H9 (cell line): ENCODE measurements around the gene SIDT2. TPM values are rescaled to one million over a fixed set of nuclear protein-coding genes. Genes with fewer than 3 reads are reported as not detected.
A peak's percentile ranks its signal among the peaks of the same experiment; 100 is the strongest.

Experiments
- DNase-seq: peaks from one replicate; pipeline ENCODE4 v3.0.0-alpha.2; 2017
- H2AFZ ChIP-seq: one replicate; pipeline ENCODE4 v1.6.1; 2013; ENCODE audit warnings: mild to moderate bottlenecking, low read length, control low read depth, moderate library complexity
- H2AK5ac ChIP-seq: 2 replicates; pipeline ENCODE4 v1.6.1; 2013; ENCODE audit warnings: low read length, control low read depth, mixed read lengths; ENCODE audit not compliant: insufficient read length
- H2BK120ac ChIP-seq: one replicate; pipeline ENCODE4 v1.6.1; 2013; ENCODE audit warnings: low read depth, mild to moderate bottlenecking, low read length, control low read depth, inconsistent platforms; ENCODE audit not compliant: poor library complexity, severe bottlenecking
- H2BK12ac ChIP-seq: 2 replicates; pipeline ENCODE4 v1.6.1; 2013; ENCODE audit warnings: low read length, control low read depth, mixed read lengths, low read depth; ENCODE audit not compliant: insufficient read length
- H2BK15ac ChIP-seq: 2 replicates; pipeline ENCODE4 v1.6.1; 2013; ENCODE audit warnings: low read depth, low read length, control low read depth
- H2BK20ac ChIP-seq: one replicate; pipeline ENCODE4 v1.6.1; 2013; ENCODE audit warnings: low read depth, mild to moderate bottlenecking, low read length, control low read depth, inconsistent platforms; ENCODE audit not compliant: poor library complexity, severe bottlenecking
- H2BK5ac ChIP-seq: 2 replicates; pipeline ENCODE4 v1.6.1; 2013; ENCODE audit warnings: low read length, control low read depth, mixed read lengths; ENCODE audit not compliant: insufficient read length
- H3K14ac ChIP-seq: 2 replicates; pipeline ENCODE4 v1.6.1; 2013; ENCODE audit warnings: low read length, control low read depth; ENCODE audit not compliant: insufficient read depth
- H3K18ac ChIP-seq: 2 replicates; pipeline ENCODE4 v1.6.1; 2013; ENCODE audit warnings: low read depth, mild to moderate bottlenecking, mixed read lengths, low read length, control low read depth; ENCODE audit not compliant: insufficient read length
- H3K23ac ChIP-seq: 2 replicates; pipeline ENCODE4 v1.6.1; 2013; ENCODE audit warnings: low read length, control low read depth, mixed read lengths, low read depth; ENCODE audit not compliant: insufficient read length
- H3K23me2 ChIP-seq: 2 replicates; pipeline ENCODE4 v1.6.1; 2013; ENCODE audit warnings: low read depth, mild to moderate bottlenecking, mixed read lengths, low read length, control low read depth; ENCODE audit not compliant: insufficient read length, poor library complexity, severe bottlenecking
- H3K27ac ChIP-seq: 2 replicates; pipeline ENCODE4 v1.5.1; 2013; ENCODE audit warnings: low read length, control low read depth, mixed read lengths, low read depth; ENCODE audit not compliant: insufficient read length
- H3K27me3 ChIP-seq: 2 replicates; pipeline ENCODE4 v1.6.1; 2013; ENCODE audit warnings: low read length, control low read depth, inconsistent platforms; ENCODE audit not compliant: insufficient read depth
- H3K4ac ChIP-seq: 2 replicates; pipeline ENCODE4 v1.6.1; 2013; ENCODE audit warnings: low read depth, mild to moderate bottlenecking, control low read depth, inconsistent platforms, low read length, moderate library complexity
- H3K4me1 ChIP-seq: 2 replicates; pipeline ENCODE4 v1.6.1; 2013; ENCODE audit warnings: low read length, control low read depth, inconsistent platforms; ENCODE audit not compliant: insufficient read depth
- H3K4me2 ChIP-seq: 2 replicates; pipeline ENCODE4 v1.6.1; 2013; ENCODE audit warnings: low read length, control low read depth, mixed read lengths; ENCODE audit not compliant: insufficient read length, insufficient read depth
- H3K56ac ChIP-seq: 2 replicates; pipeline ENCODE4 v1.6.1; 2013; ENCODE audit warnings: low read depth, mild to moderate bottlenecking, mixed read lengths, low read length, control low read depth; ENCODE audit not compliant: insufficient read length
- H3K79me1 ChIP-seq: 2 replicates; pipeline ENCODE4 v1.6.1; 2013; ENCODE audit warnings: low read depth, mild to moderate bottlenecking, moderate library complexity, low read length, control low read depth, inconsistent platforms; ENCODE audit not compliant: insufficient read depth, poor library complexity, severe bottlenecking
- H3K79me2 ChIP-seq: 2 replicates; pipeline ENCODE4 v1.6.1; 2013; ENCODE audit warnings: low read length, control low read depth, inconsistent platforms; ENCODE audit not compliant: insufficient read depth
- H3K9ac ChIP-seq: 2 replicates; pipeline ENCODE4 v1.6.1; 2013; ENCODE audit warnings: low read length, control low read depth, mixed read lengths; ENCODE audit not compliant: insufficient read length; ENCODE audit errors: extremely low read depth
- H3K9me3 ChIP-seq: one replicate; pipeline ENCODE4 v1.6.1; 2013; ENCODE audit warnings: low read depth, low read length, inconsistent platforms; ENCODE audit not compliant: control insufficient read depth
- H3T11ph ChIP-seq: one replicate; pipeline ENCODE4 v1.6.1; 2013; ENCODE audit warnings: mild to moderate bottlenecking, low read length, control low read depth, inconsistent platforms
- H4K20me1 ChIP-seq: one replicate; pipeline ENCODE4 v1.6.1; 2013; ENCODE audit not compliant: control insufficient read depth, insufficient read length, insufficient read depth
- H4K5ac ChIP-seq: 2 replicates; pipeline ENCODE4 v1.6.1; 2013; ENCODE audit warnings: low read depth, mild to moderate bottlenecking, mixed read lengths, low read length, control low read depth; ENCODE audit not compliant: insufficient read length
- H4K8ac ChIP-seq: replicated peaks from 2 replicates; pipeline ENCODE4 v1.6.1; 2013; ENCODE audit warnings: low read length, control low read depth, mixed read lengths, low read depth; ENCODE audit not compliant: insufficient read length
- H4K91ac ChIP-seq: 2 replicates; pipeline ENCODE4 v1.6.1; 2013; ENCODE audit warnings: low read depth, mild to moderate bottlenecking, moderate library complexity, mixed read lengths, low read length, control low read depth; ENCODE audit not compliant: insufficient read length
- H3K27ac Mint-ChIP-seq, 3 experiments: 2 replicates in 2 of 3; 3 replicates in 1 of 3; pipeline ENCODE4 v1.8.0; 2020 to 2021; ENCODE audit warnings: mixed read lengths in 3 of 3, mild to moderate bottlenecking in 1 of 3, moderate library complexity in 1 of 3
- H3K27me3 Mint-ChIP-seq: 2 replicates; pipeline ENCODE4 v1.8.0; 2021; ENCODE audit warnings: low read depth, mild to moderate bottlenecking, moderate library complexity, mixed read lengths
- H3K36me3 Mint-ChIP-seq, 3 experiments: 2 replicates in 2 of 3; 3 replicates in 1 of 3; pipeline ENCODE4 v1.8.0; 2020 to 2021; ENCODE audit warnings: low read depth in 3 of 3, mixed read lengths in 3 of 3; ENCODE audit not compliant: insufficient read depth in 1 of 3
- H3K4me1 Mint-ChIP-seq, 2 experiments: 2 replicates each; pipeline ENCODE4 v1.8.0; 2020; ENCODE audit warnings: mixed read lengths in 2 of 2
- H3K4me3 Mint-ChIP-seq, 2 experiments: 2 replicates in 1 of 2; 3 replicates in 1 of 2; pipeline ENCODE4 v1.8.0; 2020 to 2021; ENCODE audit warnings: mild to moderate bottlenecking in 2 of 2, mixed read lengths in 2 of 2, moderate library complexity in 1 of 2
- H3K9me3 Mint-ChIP-seq, 2 experiments: 2 replicates in 1 of 2; 3 replicates in 1 of 2; pipeline ENCODE4 v1.8.0; 2020; ENCODE audit warnings: mild to moderate bottlenecking in 2 of 2, mixed read lengths in 2 of 2, moderate library complexity in 1 of 2
- CTCF ChIP-seq: fragments of 200-600 bp; sonication (generic); conservative IDR thresholded peaks from 3 replicates; pipeline ENCODE4 v1.8.0; 2021; ENCODE audit warnings: antibody characterized with exemption, mild to moderate bottlenecking
- WGBS: extraction: QIAGEN DNeasy Blood & Tissue Kit; methylation state at CpG from one replicate; pipeline ENCODE4 v1.1.7; 2013; ENCODE audit warnings: missing lambda C conversion rate, low lambda C conversion rate, mixed read lengths; ENCODE audit not compliant: insufficient read length; ENCODE audit errors: extremely low coverage; 5-methylcytosine and 5-hydroxymethylcytosine counted together
- total RNA-seq: library from RNA; stranded (reverse); gene quantifications from 2 replicates; pipeline ENCODE4 v1.2.1, GENCODE V29; 2021

The SIDT2 gene
- total RNA-seq, 1 experiment from 2014 or later: 18.3 TPM

- Histone ChIP-seq H3K23me2 (peaks cover 15% of the 10 kb centered on the region), H3K56ac (no peak overlapping the region), H4K8ac (no peak overlapping the region), H3K9ac (peak overlapping the region; percentile 49), H3K4ac (no peak overlapping the region), H3K23ac (no peak overlapping the region), H3K4me1 (no peaks in the 10 kb centered on the region), H4K5ac (no peak overlapping the region), H2BK20ac (no peak overlapping the region), H2AK5ac (no peak overlapping the region), H3K27ac (no peak overlapping the region), H3K9me3 (no peaks in the 10 kb centered on the region), H2BK120ac (no peak overlapping the region), H3K18ac (peak overlapping the region; percentile 64), H3T11ph (no peak overlapping the region), H3K14ac (peak overlapping the region; percentile 52), H3K79me2 (no peaks in the 10 kb centered on the region), H2BK12ac (no peak overlapping the region), H3K27me3 (no peaks in the 10 kb centered on the region), H4K20me1 (no peaks in the 10 kb centered on the region), H2BK15ac (no peak overlapping the region), H3K4me2 (peak overlapping the region; percentile 81), H4K91ac (no peak overlapping the region), H3K79me1 (no peaks in the 10 kb centered on the region), H2BK5ac (no peak overlapping the region), H2AFZ (no peak overlapping the region)
- peak overlapping the region; percentile 83 to 90 for H3K4me3 Mint-ChIP-seq
- no CpG with 5 or more reads among the region's 27 CpGs for WGBS
- no peaks in the 10 kb centered on the region; the same call in 1 of the 2 replicates for H3K27me3 Mint-ChIP-seq
- peak; percentile 40 for DNase-seq
- peaks cover 9 to 19% (median 9%) of the 10 kb centered on the region in 3 experiments; a peak in 5 of 7 replicates for H3K36me3 Mint-ChIP-seq
- H3K27ac Mint-ChIP-seq: peak overlapping the region in 2 of 3 experiments; percentile 72 to 90; a peak in 4 of 7 replicates
- peaks cover 24 to 26% of the 10 kb centered on the region in 2 experiments for H3K4me1 Mint-ChIP-seq
- H3K9me3 Mint-ChIP-seq: no peaks in the 10 kb centered on the region
- TF ChIP-seq CTCF: no peak
These were observed 54.4 kb downstream of the SIDT2 start for GRCh38 chr11:117232911-117233409.
